ENCODE data around the gene ITGB5.

GRCh38 chr3:124792341-124793040 lies 94.7 kb downstream of the ITGB5 start:
- TF ChIP-seq SIN3A (IDR thresholded peaks at IDR 0.05; ENCODE audit: borderline replicate concordance, insufficient read depth, low read length), result no peak
- no peak for TF ChIP-seq POLR2AphosphoS5 (IDR thresholded peaks at IDR 0.05; ENCODE audit: low read depth, low read length)
- TF ChIP-seq TAF1 (IDR thresholded peaks at IDR 0.05; ENCODE audit: borderline replicate concordance, insufficient read depth, low read length), result no peak
- no peak for TF ChIP-seq REST (IDR thresholded peaks at IDR 0.05; ENCODE audit: insufficient read depth in 1 of 2, low read depth in 2 of 2, low read length in 2 of 2)
- no peak for TF ChIP-seq FOXP2 (optimal IDR thresholded peaks at IDR 0.05; ENCODE audit: borderline replicate concordance, extremely low read depth, extremely low read length, insufficient read depth)

Measured in PFSK-1 (cell line).